Ectodermal cell (in vitro differentiated cells): ENCODE data around the gene ELAVL1.

Experiments used
- H3K27ac ChIP-seq: 2 replicates; pipeline ENCODE4 v1.7.0; 2013; ENCODE audit warnings: mild to moderate bottlenecking, low read depth, low read length; ENCODE audit not compliant: insufficient read depth, poor library complexity, severe bottlenecking
- H3K27me3 ChIP-seq: 2 replicates; pipeline ENCODE4 v1.7.0; 2013; ENCODE audit warnings: mild to moderate bottlenecking, low read length; ENCODE audit not compliant: insufficient read depth, control insufficient read depth, poor library complexity, severe bottlenecking
- H3K36me3 ChIP-seq: one replicate; pipeline ENCODE4 v1.7.0; 2013; ENCODE audit warnings: low read length; ENCODE audit not compliant: control insufficient read depth, insufficient read depth
- H3K4me1 ChIP-seq: one replicate; pipeline ENCODE4 v1.7.0; 2013; ENCODE audit warnings: low read length; ENCODE audit not compliant: control insufficient read depth, insufficient read depth
- H3K4me3 ChIP-seq: 2 replicates; pipeline ENCODE4 v1.7.0; 2013; ENCODE audit warnings: low read depth, low read length, control low read depth; ENCODE audit not compliant: insufficient read depth
- H3K9me3 ChIP-seq: 2 replicates; pipeline ENCODE4 v1.7.0; 2013; ENCODE audit warnings: mild to moderate bottlenecking, low read length, moderate library complexity; ENCODE audit not compliant: control insufficient read depth
- WGBS, 2 experiments: methylation state at CpG; one replicate each; pipeline ENCODE4 v1.1.7; 2013; ENCODE audit warnings: missing lambda C conversion rate in 2 of 2; 5-methylcytosine and 5-hydroxymethylcytosine counted together

The ELAVL1 gene

GRCh38 chr19:8022275-8022674, 16.8 kb upstream of the ELAVL1 start:
- Histone ChIP-seq H3K9me3 (no peaks in the 10 kb centered on the region), H3K4me1 (peaks cover 2% of the 10 kb centered on the region), H3K36me3 (no peaks in the 10 kb centered on the region), H3K27ac (no peak overlapping the region), H3K27me3 (no peaks in the 10 kb centered on the region), H3K4me3 (no peak overlapping the region)
- 93% methylated on average over 13 of the region's 13 CpGs for whole genome bisulfite sequencing, 2 experiments

- WGBS, 2 experiments: 93 to 96% methylated on average over 8 of the region's 8 CpGs
- H3K36me3 ChIP-seq: no peaks in the 10 kb centered on the region
- H3K4me3 ChIP-seq: no peak overlapping the region
Measured at GRCh38 chr19:8021374-8021773, 15.9 kb upstream of the ELAVL1 start.

GRCh38 chr19:8020681-8021080, 15.2 kb upstream of the ELAVL1 start:
- H3K4me3 ChIP-seq: no peak overlapping the region
- no peak overlapping the region for H3K27ac ChIP-seq
- no peaks in the 10 kb centered on the region for H3K27me3 ChIP-seq
- H3K4me1 ChIP-seq: no peaks in the 10 kb centered on the region
- no peaks in the 10 kb centered on the region for H3K36me3 ChIP-seq
- H3K9me3 ChIP-seq: no peaks in the 10 kb centered on the region
- WGBS, 2 experiments: 93 to 94% methylated on average over 9 of the region's 9 CpGs

More at GRCh38 chr19:8021374-8021773, 15.9 kb upstream of the ELAVL1 start:
- Histone ChIP-seq H3K27me3 (no peaks in the 10 kb centered on the region), H3K27ac (no peak overlapping the region), H3K9me3 (no peaks in the 10 kb centered on the region), H3K4me1 (no peaks in the 10 kb centered on the region)

- 91 to 95% methylated on average over 14 of the region's 14 CpGs for WGBS, 2 experiments
- H3K27me3 ChIP-seq: no peaks in the 10 kb centered on the region
- no peaks in the 10 kb centered on the region for H3K4me1 ChIP-seq
- H3K36me3 ChIP-seq: no peaks in the 10 kb centered on the region
- no peaks in the 10 kb centered on the region for H3K9me3 ChIP-seq
- H3K4me3 ChIP-seq: no peak overlapping the region
- H3K27ac ChIP-seq: no peak overlapping the region
Measured at GRCh38 chr19:8017808-8018207, 12.4 kb upstream of the ELAVL1 start.

- peak overlapping the region; percentile 71 for H3K4me3 ChIP-seq
- 0% methylated on average over 74 of the region's 74 CpGs for WGBS, 2 experiments
- H3K36me3 ChIP-seq: peaks cover 4% of the 10 kb centered on the region
- H3K27ac ChIP-seq: peak overlapping the region; percentile 57
- peaks cover 11% of the 10 kb centered on the region for H3K4me1 ChIP-seq
- H3K27me3 ChIP-seq: no peaks in the 10 kb centered on the region
- H3K9me3 ChIP-seq: no peaks in the 10 kb centered on the region
Measured at GRCh38 chr19:8004723-8005513, 523 bp downstream of the ELAVL1 start.

- Histone ChIP-seq H3K9me3 (no peaks in the 10 kb centered on the region), H3K36me3 (peaks cover 4% of the 10 kb centered on the region), H3K4me3 (peak overlapping the region; percentile 71), H3K4me1 (peaks cover 11% of the 10 kb centered on the region), H3K27me3 (no peaks in the 10 kb centered on the region), H3K27ac (no peak overlapping the region)
- WGBS, 2 experiments: 88 to 90% methylated on average over 6 of the region's 6 CpGs
Measured at GRCh38 chr19:8004001-8004400, 1.4 kb downstream of the ELAVL1 start.

GRCh38 chr19:8001995-8002849, 3.2 kb downstream of the ELAVL1 start:
- Histone ChIP-seq H3K36me3 (peaks cover 4% of the 10 kb centered on the region), H3K4me3 (peak overlapping the region; percentile 28), H3K9me3 (no peaks in the 10 kb centered on the region), H3K27me3 (no peaks in the 10 kb centered on the region), H3K4me1 (peaks cover 11% of the 10 kb centered on the region), H3K27ac (peak overlapping the region; percentile 55)
- 16 to 17% methylated on average over 27 of the region's 27 CpGs for WGBS, 2 experiments

- 93 to 94% methylated on average over 5 of the region's 5 CpGs for WGBS, 2 experiments
- no peaks in the 10 kb centered on the region for H3K9me3 ChIP-seq
- H3K4me3 ChIP-seq: peak overlapping the region; percentile 28
- H3K27ac ChIP-seq: peak overlapping the region; percentile 52
- peaks cover 4% of the 10 kb centered on the region for H3K36me3 ChIP-seq
- peaks cover 8% of the 10 kb centered on the region for H3K4me1 ChIP-seq
- no peaks in the 10 kb centered on the region for H3K27me3 ChIP-seq
Measured at GRCh38 chr19:8001651-8001994, 3.8 kb downstream of the ELAVL1 start.

- no peaks in the 10 kb centered on the region for H3K27me3 ChIP-seq
- H3K9me3 ChIP-seq: no peaks in the 10 kb centered on the region
- peaks cover 7% of the 10 kb centered on the region for H3K4me1 ChIP-seq
- no peak overlapping the region for H3K27ac ChIP-seq
- 97% methylated on average over 6 of the region's 6 CpGs for WGBS, 2 experiments
- no peak overlapping the region for H3K4me3 ChIP-seq
- H3K36me3 ChIP-seq: peaks cover 4% of the 10 kb centered on the region
Measured at GRCh38 chr19:8000298-8001038, 5.0 kb downstream of the ELAVL1 start.

- H3K36me3 ChIP-seq: peaks cover 4% of the 10 kb centered on the region
- H3K27me3 ChIP-seq: no peaks in the 10 kb centered on the region
- H3K9me3 ChIP-seq: no peaks in the 10 kb centered on the region
- H3K27ac ChIP-seq: no peak overlapping the region
- WGBS, 2 experiments: 92 to 93% methylated on average over 4 of the region's 4 CpGs
- H3K4me3 ChIP-seq: no peak overlapping the region
- peaks cover 9% of the 10 kb centered on the region for H3K4me1 ChIP-seq
Measured at GRCh38 chr19:7999376-7999775, 6.1 kb downstream of the ELAVL1 start.
